ENCODE results near the gene LRRC46. TPM values are rescaled to one million over a fixed set of nuclear protein-coding genes. Genes with fewer than 3 reads are reported as not detected.

The LRRC46 gene
- total RNA-seq, 2 experiments from 2014 or later, result 0.46 to 0.82 TPM

- no peaks in the 10 kb centered on the region for H3K36me3 Mint-ChIP-seq (ENCODE audit: low read depth)
- no peak for ATAC-seq
- no peak overlapping the region for H3K27ac Mint-ChIP-seq
- CTCF ChIA-PET, result interaction anchor here (0.6 to 17.0 kb wide), 6 partner anchors 9 to 138 kb away, joined by 3 to 414 read pairs (median 4); partner anchors contain the start of genes SCRN2 and SP6
- POLR2A ChIA-PET, result interaction anchor here (0.5 kb wide), 1 partner anchor 1671 kb away, joined by 6 read pairs; no protein-coding TSS in a partner anchor
- no peak overlapping the region for H3K4me3 Mint-ChIP-seq
- peaks cover 8% of the 10 kb centered on the region for H3K27me3 Mint-ChIP-seq
- H3K4me1 Mint-ChIP-seq, result peaks cover 28% of the 10 kb centered on the region
- intact Hi-C loops (cut with DNase I, micrococcal nuclease), result no loop called here
- no peaks in the 10 kb centered on the region for H3K9me3 Mint-ChIP-seq (ENCODE audit: low read depth)
- DNase-seq, result no peak
Measured at GRCh38 chr17:47879776-47880454, 48.4 kb downstream of the LRRC46 start.

DNA sequence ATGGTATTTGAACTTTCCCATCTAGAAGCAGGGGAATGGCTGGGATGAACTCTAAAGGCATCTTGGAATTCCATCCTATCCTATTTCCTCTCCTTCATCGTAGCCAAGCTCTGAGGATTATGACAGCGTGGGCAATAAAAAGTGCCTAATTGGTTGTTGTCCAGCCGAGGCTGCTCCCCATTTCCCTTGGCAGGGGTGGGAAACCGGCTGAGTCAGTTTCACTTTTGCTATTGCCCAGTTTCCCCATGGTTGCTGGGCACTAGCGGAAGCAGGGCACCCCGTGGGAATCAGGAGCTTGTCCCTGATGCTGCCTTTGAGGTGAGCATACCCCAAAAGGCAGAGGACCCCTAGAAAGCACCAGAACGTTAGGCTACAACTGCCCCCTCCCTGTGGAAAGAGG lies 50.8 kb downstream of the LRRC46 start:
- DNase-seq, result no peak
- no peak overlapping the region for H3K27ac Mint-ChIP-seq
- H3K4me3 Mint-ChIP-seq, result no peak overlapping the region
- CTCF ChIA-PET, result interaction anchor here (0.6 to 17.0 kb wide), 2 partner anchors 34 to 275 kb away, joined by 3 to 414 read pairs; partner anchors contain the start of genes SCRN2 and SP6
- H3K36me3 Mint-ChIP-seq (ENCODE audit: low read depth), result no peaks in the 10 kb centered on the region
- no peak for ATAC-seq
- peaks cover 37% of the 10 kb centered on the region for H3K4me1 Mint-ChIP-seq
- no peaks in the 10 kb centered on the region for H3K9me3 Mint-ChIP-seq (ENCODE audit: low read depth)
- intact Hi-C loops (cut with DNase I, micrococcal nuclease), result no loop called here
- H3K27me3 Mint-ChIP-seq, result peaks cover 7% of the 10 kb centered on the region
- POLR2A ChIA-PET, result no interaction called here

DNA sequence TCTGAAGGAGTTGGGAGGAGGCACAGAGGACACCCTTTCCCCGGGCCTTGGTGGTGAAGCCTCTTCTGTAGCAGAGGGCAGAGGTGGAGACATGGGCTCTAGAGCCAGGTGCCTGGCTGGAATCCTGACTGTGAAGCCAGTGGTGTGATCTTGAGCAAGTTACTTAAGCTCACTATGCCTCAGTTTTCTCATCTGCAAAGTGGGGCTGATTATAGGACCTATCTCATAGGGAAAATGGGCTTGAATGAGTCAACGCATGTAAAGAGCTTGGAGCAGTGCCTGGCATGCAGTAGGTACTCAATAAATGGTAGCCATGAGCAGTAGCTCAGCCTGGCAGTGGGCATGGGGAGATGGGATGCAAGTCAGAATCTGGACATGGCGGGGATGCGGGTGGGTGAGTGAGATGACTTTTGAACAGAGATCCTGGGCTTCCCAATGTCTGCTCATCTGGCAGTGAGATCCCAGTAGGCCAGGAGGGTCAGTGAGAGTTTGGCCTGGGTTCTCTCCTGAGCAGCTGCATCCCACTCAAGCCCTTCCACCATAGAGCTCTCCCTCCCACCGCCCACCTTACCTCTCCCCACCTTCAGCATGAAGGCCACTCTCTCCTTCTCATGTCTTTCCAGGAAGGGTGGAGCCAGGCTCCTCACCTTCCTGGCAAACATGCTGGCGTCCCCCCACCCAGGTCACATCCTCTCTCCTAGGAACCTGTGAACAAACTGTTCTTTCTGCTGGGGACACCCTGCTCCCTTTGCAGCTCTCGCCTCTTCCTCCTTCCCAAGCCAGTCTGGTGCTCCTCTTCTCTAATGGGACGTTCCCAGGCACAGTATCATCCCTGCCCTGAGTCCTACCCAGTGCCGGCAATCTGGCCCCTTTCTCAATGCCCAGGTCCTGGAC lies 51.5 kb downstream of the LRRC46 start:
- H3K4me1 Mint-ChIP-seq, result peaks cover 37% of the 10 kb centered on the region
- H3K9me3 Mint-ChIP-seq (ENCODE audit: low read depth), result no peaks in the 10 kb centered on the region
- POLR2A ChIA-PET, result interaction anchor here (0.7 kb wide), 1 partner anchor 1048 kb away, joined by 3 read pairs; no protein-coding TSS in a partner anchor
- H3K27ac Mint-ChIP-seq, result no peak overlapping the region
- intact Hi-C loops (cut with DNase I, micrococcal nuclease), result no loop called here
- peaks cover 7% of the 10 kb centered on the region for H3K27me3 Mint-ChIP-seq
- H3K4me3 Mint-ChIP-seq, result no peak overlapping the region
- H3K36me3 Mint-ChIP-seq (ENCODE audit: low read depth), result no peaks in the 10 kb centered on the region
- CTCF ChIA-PET, result interaction anchor here (0.7 to 17.0 kb wide), 2 partner anchors 35 to 79 kb away, joined by 3 to 414 read pairs; partner anchors contain the start of genes SCRN2 and SP6
- ATAC-seq (no peak), DNase-seq (no peak)

DNA sequence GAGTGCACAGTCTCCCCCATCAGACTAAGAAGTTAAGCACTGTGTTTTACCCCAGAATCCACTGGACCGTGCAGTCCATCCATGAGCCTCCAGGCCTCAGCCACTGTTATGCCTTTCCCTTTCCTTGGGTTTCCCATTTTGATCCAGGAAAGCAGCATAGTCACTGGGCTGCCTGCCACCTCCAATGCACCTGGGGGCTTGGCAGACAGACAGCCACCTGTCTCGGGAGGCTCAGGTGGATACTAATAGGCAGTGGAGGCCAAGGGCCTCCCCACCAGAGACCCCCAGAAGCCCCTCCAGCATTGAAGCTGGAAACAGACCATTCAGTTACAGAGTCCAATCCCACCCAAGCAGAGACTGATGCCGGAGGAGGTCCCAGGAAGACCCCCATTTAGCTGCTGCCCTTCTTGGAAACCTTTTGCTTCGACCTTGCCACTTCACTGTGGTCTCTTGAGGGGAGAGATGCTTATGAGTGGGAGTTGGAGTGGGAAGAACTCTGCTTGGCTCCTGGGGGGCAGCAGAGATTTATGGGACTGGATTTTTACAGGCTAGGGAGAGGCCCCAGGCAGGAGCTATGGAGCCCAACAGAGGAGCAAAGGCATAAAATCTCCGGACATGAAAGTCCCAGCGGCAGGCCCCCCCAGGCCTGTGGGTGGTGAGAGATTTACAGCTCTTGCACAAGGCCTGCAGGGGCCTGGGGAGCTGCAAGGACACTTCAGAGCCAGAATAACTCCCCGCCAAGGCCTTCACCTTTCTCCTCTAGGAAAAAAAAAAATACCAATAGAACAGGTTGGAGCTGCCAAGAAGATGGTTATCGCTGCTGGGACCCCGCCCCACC lies 52.3 kb downstream of the LRRC46 start:
- Mint-ChIP-seq H3K36me3 (ENCODE audit: low read depth) (no peaks in the 10 kb centered on the region), H3K4me3 (no peak overlapping the region), H3K27ac (no peak overlapping the region), H3K4me1 (peaks cover 37% of the 10 kb centered on the region), H3K9me3 (ENCODE audit: low read depth) (no peaks in the 10 kb centered on the region), H3K27me3 (peaks cover 4% of the 10 kb centered on the region)
- ChIA-PET POLR2A (interaction anchor here (0.6 to 2.0 kb wide), 4 partner anchors 11 to 89 kb away, joined by 3 to 7 read pairs (median 4); partner anchors contain the start of gene SP6), CTCF (interaction anchor here (1.5 to 17.0 kb wide), 3 partner anchors 21 to 65 kb away, joined by 3 to 414 read pairs (median 7); partner anchors contain the start of genes SCRN2 and SP6)
- ATAC-seq (no peak), DNase-seq (no peak)
- intact Hi-C loops (cut with DNase I, micrococcal nuclease), result no loop called here

DNA sequence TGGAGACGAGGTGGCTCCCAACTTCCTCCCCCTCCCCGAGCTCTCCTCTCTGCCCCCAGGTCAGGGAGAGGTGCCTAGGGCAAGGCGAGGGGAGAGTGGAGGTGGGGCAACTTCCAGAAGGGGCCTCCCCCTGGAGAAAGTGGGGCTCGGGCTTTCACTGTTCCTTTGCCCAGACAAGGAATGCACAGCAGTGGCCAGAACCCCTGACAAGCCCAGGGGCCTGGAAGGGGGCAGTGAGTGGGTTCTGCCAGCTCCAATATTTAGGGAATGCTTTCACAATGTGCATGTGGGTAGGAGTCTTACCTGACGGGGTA lies 52.9 kb downstream of the LRRC46 start:
- peaks cover 32% of the 10 kb centered on the region for H3K4me1 Mint-ChIP-seq
- H3K36me3 Mint-ChIP-seq (ENCODE audit: low read depth), result no peaks in the 10 kb centered on the region
- POLR2A ChIA-PET, result interaction anchor here (0.6 to 2.0 kb wide), 4 partner anchors 11 to 88 kb away, joined by 3 to 7 read pairs (median 4); partner anchors contain the start of gene SP6
- ATAC-seq (no peak), DNase-seq (no peak)
- H3K4me3 Mint-ChIP-seq, result no peak overlapping the region
- CTCF ChIA-PET, result interaction anchor here (0.7 to 17.0 kb wide), 4 partner anchors 8 to 64 kb away, joined by 3 to 414 read pairs (median 5); partner anchors contain the start of genes SCRN2 and SP6
- H3K9me3 Mint-ChIP-seq (ENCODE audit: low read depth), result no peaks in the 10 kb centered on the region
- no peaks in the 10 kb centered on the region for H3K27me3 Mint-ChIP-seq
- no peak overlapping the region for H3K27ac Mint-ChIP-seq
- intact Hi-C loops (cut with DNase I, micrococcal nuclease), result no loop called here

DNA sequence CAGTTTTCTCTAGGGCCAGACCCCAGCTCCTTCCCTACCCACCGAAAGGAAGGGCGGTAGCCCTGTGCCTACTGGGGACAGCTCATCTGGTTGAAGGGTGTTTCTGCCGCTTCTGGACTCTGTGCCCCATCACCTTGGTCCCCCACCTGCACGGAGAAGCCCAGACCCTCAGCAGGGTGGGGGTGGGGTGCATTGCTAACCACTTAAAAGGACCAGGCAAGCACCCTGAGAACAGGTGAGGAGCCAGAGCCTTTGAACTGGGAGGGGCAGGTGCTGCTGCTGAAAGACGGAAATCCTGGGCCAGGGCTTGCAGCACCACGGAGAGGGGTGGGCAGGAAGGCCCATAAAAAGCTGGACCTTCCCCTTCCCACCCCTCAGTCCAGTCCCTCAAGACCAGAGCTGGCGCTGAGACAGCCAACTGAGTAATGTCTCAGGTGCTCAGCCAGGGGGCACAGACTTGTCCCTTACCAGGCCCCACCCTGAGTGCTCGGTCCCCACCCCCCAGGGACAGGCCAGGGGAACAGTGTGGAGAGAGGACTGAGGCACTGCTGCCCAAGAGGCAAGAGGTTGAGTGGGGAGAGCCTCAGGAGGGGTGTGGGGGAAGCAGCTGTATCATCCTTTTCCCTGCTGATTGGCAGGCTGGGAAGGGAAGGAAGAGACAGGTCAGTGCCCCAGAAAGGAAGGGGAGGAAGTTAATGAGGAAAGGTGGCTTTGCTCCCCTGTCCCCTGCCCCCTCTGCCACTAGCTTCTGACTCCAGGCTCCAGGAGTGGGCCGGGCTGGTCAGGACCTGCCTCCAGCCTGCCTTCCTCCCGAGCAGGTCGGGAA lies 53.6 kb downstream of the LRRC46 start:
- intact Hi-C loops (cut with DNase I, micrococcal nuclease), result no loop called here
- ATAC-seq, result no peak
- POLR2A ChIA-PET, result interaction anchor here (0.6 to 2.0 kb wide), 3 partner anchors 10 to 61 kb away, joined by 4 to 7 read pairs (median 5); partner anchors contain the start of gene SP6

More for the DNA sequence above, 53.6 kb downstream of the LRRC46 start:
- no peak overlapping the region for H3K27ac Mint-ChIP-seq
- H3K9me3 Mint-ChIP-seq (ENCODE audit: low read depth), result no peaks in the 10 kb centered on the region
- no peak for DNase-seq
- H3K36me3 Mint-ChIP-seq (ENCODE audit: low read depth), result no peaks in the 10 kb centered on the region
- peaks cover 32% of the 10 kb centered on the region for H3K4me1 Mint-ChIP-seq
- H3K4me3 Mint-ChIP-seq, result no peak overlapping the region
- H3K27me3 Mint-ChIP-seq, result no peaks in the 10 kb centered on the region
- CTCF ChIA-PET, result interaction anchor here (0.5 to 17.0 kb wide), 6 partner anchors 9 to 271 kb away, joined by 3 to 414 read pairs (median 3); partner anchors contain the start of genes SCRN2 and SP6

Other genes starting within 250 kb of the LRRC46 start
- 100 to 1,000 TPM; 640 to 656 TPM for gene KPNB1, start 181.8 kb upstream of the LRRC46 start, total RNA-seq
- 10 to 100 TPM; 21.8 to 23.1 TPM for gene TBKBP1, start 137.5 kb upstream of the LRRC46 start, total RNA-seq
- 10 to 100 TPM; 73.4 to 76.8 TPM for gene TBX21, start 98.4 kb upstream of the LRRC46 start, total RNA-seq
- gene OSBPL7, start 9.9 kb upstream of the LRRC46 start, total RNA-seq, result 10 to 100 TPM; 12.8 to 12.9 TPM
- gene MRPL10, start 129 bp upstream of the LRRC46 start, total RNA-seq, result 10 to 100 TPM; 66.9 to 70.9 TPM
- gene SCRN2, start 9.6 kb downstream of the LRRC46 start, total RNA-seq, result 10 to 100 TPM; 21.5 to 25.2 TPM
- gene SP6, start 19.5 kb downstream of the LRRC46 start, total RNA-seq, result under 1 TPM; 0.07 to 0.14 TPM
- gene SP2, start 64.6 kb downstream of the LRRC46 start, total RNA-seq, result 10 to 100 TPM; 15.7 to 19.8 TPM
- 10 to 100 TPM; 29.7 to 41.0 TPM for gene PNPO, start 109.9 kb downstream of the LRRC46 start, total RNA-seq
- gene PRR15L, start 126.2 kb downstream of the LRRC46 start, total RNA-seq, result not detected
- gene CDK5RAP3, start 139.4 kb downstream of the LRRC46 start, total RNA-seq, result 100 to 1,000 TPM; 147 to 156 TPM
- 1 to 10 TPM; 3.6 to 4.1 TPM for gene COPZ2, start 206.1 kb downstream of the LRRC46 start, total RNA-seq
- 100 to 1,000 TPM; 100 to 127 TPM for gene NFE2L1, start 216.7 kb downstream of the LRRC46 start, total RNA-seq